Activated effector memory CD4-positive, alpha-beta T cell treated with Interleukin-2 at 50 U/mL for 16 hours (primary cell): Measurements from ENCODE around the gene NDUFA8.

Source experiments
- DNase-seq: peaks from one replicate; pipeline ENCODE4 v3.0.0-alpha.2; 2020

NDUFA8 gene

DNA sequence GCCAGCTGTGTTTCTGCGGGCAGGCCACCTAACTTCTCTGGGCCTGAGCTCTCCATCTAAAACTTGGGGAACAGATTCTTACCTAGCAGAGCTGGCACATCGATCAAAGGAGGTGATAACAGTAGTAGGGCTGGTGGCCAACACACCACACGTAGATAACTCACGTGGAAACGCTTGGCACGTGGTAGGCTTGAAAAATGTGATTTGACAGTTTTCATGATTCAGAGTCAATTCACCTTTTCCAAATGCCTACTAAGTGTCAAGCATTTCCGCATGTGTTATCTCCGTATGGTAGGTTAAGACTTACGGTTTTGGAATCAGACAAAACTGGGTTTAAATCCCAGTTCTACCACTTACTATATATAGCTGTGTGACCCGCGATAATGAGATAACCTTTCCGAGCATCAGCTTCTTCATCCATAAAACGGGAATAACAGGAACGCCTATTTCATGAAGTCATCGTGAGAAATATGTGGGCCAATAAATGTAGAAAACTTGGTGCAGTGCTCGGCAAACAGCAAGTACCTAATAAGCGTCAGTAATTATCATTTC lies 25.5 kb downstream of the NDUFA8 start:
- DNase-seq = no peak

DNA sequence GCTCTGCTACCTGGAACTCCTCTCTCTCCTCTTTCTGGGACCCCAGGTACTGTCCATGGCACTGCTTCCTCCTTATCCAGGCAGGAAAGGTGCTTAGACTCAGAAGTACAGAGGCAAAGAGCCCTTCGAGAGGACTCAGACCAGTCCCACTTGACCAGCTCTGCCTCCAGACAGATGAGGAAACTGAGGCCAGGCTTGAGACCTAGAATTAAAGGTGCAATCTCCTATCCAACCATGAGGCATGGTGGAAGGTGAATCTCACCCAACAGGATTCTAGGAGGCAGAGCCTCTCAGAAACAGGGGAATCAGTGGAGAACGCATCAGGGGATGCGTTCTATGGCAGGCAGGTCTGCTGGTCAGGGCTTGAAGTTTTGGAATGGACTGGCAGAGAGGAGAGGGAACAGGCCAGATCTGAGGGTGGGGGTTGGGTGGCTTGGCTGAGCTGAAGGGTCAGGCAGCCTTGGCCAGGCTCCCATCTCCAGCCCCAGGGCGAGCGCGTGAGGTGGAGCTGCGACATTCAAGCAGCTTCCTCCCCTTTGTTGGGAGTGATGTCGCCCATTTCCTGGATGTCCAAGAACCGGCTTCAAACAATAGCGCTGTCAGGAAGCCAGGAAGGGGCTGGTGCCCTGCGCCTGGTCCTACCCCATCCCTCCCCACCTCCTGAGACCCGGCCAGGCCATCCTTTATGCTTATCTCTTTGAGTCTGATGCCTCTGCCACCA lies 26.2 kb downstream of the NDUFA8 start:
- no peak for DNase-seq

DNA sequence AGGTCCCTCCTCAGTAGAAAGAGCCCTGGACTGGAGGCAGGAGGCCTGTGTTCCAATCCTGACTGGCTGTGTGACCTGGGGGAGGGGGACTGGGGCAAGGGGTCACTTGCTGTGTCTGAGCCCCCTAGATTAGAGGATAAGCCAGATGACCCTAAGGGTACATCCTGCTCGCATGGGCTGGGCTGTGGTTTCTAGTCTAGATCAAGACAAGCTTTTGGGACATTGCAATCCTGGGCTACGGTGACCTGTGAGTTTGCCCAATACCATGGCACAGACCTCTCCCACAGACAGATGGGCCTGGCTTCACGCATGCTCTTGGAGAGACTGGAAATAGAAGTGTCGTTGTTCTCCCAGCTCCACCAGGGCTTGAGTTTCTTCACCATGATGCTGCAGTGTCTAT lies 27.0 kb downstream of the NDUFA8 start:
- no peak for DNase-seq

DNA sequence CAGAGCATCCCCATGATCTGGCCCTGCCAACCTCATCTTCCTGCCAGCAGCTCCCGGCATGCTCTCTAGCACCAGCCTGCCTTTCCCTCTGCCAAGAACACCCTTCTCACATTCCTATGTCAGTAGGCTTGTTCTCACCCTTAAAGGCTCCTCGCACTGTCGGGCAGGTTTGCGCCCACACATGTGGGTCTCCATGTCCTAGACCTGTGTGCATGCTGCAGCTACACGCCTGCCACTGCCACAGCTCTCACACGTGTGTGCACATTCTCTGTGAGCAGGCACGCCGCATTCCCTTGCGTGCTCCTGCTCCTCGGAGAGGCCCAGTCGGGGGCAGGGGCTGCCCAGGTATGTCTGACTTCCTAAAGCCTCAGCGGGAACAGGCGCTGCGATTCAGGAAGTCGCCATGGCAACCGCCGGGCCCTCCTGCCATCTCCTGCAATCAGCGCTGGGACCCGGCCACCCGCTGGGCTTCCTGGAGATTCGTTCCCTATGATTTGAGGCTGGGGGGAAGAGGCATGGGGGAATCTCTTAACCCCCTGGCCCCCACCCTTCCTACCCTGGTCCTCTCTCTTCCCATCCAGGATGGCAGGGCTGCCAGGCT lies 28.1 kb downstream of the NDUFA8 start:
- no peak for DNase-seq

DNA sequence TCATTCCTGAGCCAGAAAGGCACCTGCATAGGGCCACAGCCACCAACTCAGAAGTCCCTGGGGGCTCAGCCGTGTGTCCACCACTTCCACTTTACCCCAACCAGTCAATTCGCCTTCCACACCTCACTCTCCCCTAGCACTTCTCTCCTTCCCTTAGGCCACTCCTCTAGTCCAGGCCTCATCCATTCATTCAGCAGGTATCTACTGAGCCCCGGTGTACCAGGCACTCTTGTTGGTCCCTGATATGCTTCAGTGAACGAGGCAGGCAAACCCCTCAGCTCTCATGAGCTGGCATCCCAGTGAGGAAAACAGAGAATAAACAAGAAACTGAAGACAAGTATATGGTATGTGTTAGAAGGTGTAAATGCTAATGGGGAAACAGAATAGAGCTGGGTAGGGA lies 28.7 kb downstream of the NDUFA8 start:
- DNase-seq = no peak

DNA sequence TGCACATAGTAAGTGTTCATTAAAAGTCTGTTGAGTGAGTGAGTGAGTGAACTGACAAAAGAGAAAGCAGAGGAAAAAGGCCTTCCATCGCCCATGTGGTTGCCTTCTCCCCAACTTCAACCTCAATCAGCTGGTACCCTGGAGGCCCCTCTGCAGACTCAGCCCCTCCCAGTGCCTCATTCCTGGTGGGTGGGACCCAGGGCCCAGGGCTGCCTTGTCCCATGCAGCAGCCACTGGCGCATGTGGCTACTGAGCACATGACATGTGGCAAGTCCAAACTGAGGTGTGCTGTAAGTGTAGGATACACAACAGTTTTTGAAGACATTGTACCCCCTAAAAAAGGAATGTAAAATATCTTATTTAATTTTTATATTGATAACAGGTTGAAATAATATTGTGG lies 29.6 kb downstream of the NDUFA8 start:
- DNase-seq = no peak

DNA sequence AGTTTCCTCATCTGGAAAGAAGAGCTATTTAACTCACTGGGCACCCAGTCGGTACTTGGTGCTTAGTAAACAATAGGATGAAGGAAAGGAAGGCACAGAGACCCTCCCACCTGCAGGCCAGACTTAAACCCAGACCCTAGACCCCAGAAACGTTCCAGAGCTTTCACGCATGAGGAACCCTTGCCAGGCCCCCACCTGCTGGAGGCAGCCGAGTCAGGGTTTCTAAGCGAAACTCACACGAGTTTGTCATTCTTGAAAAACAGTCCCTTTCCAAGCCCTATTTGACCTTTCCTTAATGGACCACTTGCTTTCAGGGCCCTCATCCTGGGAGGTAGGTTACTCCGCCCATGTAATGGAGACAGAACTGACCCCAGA lies 30.6 kb downstream of the NDUFA8 start:
- no peak for DNase-seq

DNA sequence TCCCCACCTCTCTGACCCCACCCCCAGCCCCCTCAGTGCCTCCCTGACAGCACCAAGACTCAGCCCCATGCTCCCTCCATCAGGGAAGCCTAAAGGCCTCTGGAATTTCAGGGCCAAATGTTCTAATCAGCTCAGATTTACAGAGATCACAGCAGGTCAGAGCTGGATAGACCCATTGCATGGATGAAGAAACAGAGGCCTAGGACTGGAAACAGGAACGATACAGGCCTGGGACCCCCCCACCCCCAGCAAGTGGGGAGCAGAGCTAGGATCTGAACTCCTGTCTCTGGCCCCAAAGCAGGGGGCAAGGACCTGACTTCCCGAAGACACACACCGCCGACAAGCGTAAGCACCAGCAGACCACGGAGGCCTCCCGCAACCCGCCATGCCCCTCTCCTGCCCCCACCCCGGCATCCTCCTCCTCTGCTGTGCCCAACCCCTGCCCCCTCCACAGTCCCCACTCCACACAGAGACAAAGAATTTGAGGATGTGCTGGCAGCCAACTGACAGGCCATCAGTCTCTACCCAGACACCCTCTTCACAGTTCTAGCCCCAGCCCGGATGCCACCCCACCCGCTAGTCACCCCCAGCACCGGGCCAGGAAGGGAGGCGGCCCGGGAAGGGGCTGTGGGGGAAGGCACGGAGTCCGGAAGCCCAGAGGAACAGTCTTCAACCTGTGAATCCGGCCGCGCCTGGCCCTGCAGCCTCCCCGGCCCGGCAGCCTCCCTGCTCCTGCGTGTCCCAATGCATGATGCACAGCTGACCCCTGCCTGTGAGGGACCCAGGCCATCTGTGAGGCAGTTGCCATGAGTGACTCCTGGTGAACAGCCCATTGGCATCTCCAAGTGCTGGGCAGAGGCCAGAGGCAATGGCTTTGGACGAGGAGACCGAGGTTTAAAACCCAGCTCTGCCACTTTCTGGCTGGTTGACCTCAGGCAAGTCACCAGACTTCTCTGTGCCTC lies 31.3 kb downstream of the NDUFA8 start:
- DNase-seq = peak; percentile 28

DNA sequence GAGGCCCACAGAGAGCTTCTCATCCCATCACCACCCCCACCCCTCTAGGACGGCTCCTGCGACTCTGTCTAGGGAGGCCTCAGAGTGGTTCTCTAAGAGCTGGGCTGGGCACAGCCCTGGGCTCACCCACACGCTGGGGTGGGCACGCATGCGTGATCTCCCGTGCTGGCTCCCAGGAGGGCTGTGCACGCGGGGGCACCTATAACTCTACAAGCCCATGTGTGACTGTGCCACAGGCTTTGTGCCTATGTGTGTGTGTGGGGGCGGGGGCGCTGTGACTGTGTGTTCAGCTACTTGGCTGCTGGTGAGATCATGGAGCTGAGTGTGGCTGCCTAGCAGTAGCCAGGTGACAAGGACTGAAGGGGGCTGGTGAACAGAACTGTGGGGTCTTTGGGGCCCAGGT lies 32.2 kb downstream of the NDUFA8 start:
- DNase-seq = no peak

DNA sequence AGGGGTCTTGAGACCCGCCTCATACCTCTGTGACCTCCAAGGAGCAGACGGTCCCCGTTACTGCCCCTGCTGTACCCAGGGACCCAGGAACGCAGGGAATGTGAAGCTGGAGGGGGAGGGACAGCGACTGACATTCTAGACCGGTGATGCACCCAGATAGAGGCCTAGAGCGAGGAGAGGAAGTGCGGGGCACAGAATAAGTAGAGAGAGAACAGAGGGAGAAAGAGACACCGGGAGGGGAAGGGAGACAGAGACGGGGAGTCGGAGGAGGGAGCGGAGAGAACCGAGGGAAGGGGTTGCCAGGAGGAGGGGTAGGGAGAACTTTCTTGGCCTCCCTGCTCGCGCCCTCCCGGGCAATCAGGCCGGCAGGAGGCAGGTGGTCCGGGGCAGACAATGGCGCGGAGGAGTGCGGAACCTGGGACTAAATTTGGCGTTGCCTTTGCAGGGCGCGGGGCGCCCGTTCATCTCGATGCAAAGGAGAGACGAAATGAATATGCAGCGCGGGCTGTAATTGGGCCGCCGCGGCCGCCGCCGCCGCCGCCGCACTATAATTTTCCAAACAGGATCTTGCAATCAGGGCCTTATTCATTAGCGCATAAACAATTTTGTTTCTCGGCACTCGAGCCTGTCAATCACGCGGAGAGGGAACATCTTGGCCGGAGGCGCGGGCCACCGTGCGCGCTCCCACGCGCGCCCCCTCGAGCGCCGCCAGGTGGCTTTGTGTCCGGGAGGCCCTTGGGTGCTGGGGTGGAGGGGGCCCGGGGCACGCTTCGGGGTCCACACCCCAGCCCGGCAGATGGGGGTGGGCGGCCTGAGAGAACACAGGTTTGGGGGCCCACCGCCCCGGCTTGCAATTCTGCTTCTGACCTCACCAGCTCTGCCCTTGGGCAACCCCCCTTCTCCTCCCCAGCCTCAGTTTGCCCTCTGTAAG lies 33.0 kb downstream of the NDUFA8 start:
- no peak for DNase-seq

DNA sequence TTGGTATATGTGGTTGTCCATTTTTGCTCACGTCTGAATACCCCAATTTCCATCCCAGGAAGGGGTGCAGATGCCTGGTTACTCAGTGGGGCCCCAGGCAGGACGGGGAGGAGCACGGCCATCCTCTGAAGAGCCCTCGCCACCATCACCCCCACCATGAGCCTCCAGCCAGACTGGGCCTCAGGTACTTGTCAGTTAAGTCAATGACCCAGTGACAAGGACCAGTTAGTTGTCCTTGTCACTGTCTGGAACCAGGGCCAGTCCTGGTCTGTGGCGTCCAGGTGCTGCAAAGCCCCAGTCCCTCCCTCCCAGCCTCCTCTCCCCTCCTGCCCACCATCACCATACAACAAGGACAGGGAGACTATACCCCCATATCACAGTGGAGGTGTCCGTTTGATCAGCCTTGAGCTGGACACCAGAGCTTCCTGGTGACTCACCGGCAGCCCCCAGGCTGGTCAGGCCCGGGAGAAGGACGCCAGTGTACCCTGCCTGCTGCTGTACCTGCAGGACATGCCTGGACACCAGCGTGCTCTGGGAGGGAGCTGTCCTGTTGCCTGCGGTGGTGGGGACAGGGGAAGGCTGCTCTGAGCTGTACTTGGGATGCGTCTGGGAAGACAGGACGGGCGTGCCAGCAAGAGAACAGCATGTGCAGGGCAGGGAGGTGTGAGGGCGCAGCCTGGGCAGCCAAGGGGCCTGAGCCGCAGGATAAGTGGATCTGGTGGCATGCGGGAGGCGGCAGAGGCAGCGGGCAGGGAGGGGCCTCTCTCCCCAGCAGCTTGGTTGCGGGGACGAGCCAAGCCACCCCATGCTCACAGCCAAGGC lies 33.9 kb downstream of the NDUFA8 start:
- no peak for DNase-seq

DNA sequence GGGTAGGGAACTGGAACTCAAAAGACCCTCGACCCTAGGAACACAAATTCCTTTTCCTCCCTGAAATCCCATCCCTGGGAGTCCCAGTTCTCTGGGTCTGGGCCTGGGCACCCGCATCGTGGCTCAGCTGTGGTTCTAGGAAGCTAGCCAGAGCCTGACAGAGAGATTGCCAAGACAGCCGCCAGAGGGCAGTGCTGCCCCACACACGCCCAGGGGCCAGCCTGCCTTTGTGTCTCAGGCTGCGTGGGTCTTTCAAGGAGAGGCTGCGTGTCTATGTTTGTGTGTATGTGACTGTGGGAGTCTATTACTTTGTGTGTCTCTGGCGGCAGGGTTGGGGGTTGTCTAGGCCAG lies 34.4 kb downstream of the NDUFA8 start:
- DNase-seq = peak; percentile 63

DNA sequence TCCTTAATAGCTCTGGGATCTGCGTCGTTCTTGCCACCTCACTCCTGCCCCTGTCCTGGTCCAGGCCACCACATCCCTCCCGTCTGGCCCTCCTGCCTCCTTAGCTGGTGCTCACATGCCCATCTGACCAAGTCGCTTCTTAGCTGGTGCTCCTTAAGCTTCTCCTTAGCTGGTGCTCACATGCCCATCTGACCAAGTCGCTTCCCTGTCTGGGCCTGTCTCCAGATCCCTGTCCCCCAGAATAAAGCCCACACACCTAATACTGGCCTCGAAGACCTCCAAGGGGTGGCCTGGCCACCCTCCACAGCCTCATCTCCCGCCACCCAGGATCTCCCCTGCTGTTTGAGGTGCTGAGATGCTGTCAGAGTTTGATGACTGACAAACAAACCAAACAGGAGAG lies 35.1 kb downstream of the NDUFA8 start:
- no peak for DNase-seq

DNA sequence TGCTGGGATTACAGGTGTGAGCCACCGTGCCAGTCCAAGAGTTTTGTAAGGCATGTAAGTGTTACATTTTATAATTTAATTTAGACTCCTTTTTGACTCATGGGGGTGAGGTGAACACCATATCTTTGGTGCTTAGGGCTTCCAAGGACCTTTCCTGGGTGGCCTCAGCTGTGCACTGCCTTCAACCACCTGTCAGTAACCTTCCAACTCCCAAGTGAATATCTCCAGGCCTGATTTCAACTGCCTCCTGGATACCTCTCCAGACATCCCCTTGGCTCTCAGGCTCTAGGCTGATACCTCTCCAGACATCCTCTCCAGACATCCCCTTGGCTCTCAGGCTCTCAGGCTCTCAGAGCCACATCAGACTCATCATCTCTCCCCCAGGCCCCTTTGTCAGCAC lies 35.5 kb downstream of the NDUFA8 start:
- DNase-seq = no peak

DNA sequence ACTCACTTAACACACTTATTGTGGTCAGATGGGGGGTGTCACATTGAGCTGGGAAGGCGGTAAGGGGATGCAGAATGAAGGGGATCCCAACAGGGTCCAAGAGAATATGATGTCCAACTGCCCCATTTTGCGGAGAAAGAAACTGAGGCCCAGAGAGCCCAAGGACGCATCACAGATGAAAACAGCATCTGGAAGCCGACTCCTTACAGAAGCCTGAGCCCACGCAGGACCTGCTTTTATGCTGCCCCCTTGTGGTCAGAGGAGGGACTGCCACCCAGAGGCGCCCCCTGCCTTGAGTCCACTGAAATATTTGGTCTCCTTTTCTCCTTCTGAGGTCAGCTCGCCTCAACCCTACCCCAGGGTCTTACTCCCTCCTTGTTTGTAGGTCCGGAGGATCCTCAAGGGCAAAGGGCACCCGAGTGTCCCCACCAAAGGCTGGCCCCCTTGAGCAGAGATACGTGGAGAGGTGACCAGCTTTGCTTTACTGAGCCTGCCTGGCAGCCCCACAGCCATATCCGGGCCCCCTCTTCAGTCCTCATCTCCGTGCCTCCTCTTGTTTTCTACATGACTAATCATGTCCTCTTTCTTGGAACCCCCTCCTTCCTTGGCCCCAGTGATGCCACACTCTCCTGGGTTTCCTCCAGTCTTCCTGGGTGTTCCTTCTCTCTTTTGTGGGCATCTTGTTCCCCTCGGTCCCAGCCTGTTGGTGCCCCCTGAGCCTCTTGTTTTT lies 36.5 kb downstream of the NDUFA8 start:
- peak; percentile 55 for DNase-seq

DNA sequence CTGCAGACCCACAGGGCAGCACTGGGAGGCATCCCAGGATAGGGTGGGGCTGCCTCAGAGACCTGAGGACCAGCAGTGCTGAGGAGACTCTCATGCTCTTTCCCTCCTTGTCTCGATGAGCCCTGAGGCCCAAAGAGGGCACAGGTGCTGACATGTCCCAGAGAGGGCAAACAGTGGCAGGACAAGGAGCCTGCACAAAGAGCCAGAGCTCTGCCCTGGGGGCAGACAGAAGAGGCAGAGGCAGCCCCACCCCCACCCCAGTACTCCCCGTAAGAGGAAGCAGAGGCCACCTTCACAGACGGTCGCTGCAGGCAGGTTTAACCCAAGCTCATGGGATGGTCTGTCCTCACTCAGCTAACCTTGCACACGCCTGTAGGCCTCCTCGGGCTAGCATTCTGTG lies 37.1 kb downstream of the NDUFA8 start:
- no peak for DNase-seq

DNA sequence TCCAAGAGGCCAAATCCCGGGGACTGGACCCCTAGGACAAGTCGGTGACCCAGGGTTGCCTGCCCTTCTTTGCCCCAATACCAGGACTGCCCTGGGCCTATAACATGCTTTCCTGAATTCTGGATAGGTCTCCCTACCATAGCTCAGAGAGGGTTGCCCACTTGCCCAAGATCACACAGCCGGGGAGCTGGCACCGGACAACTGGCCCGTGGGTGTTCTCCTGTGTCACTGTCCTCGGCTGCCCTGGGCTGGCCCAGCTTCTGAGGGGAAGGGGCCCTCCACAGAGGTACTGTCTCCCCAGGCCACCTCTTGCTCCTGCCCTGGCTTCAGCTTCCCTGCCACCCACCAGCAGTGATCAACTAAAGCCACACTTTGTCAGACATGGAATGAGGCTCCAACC lies 37.6 kb downstream of the NDUFA8 start:
- DNase-seq = no peak

DNA sequence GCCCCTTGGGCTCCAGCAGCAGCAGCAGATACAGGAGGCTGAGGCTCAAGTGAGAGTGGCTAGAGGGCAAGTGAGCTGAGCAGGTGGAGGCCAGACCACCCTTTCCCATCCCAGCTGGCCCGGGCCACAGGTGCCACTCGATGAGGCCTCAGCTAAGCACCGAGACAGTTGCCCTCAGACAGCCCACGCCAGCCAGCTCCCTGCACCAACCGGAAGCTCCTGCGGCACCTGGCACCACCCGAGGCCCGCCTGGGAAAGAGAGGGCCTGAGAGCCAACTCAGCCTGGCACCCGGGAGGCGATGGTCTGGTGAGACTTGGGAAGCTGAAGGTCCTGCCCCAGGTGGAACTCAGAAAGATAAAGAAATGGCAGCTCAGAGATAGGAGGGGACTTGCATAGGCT lies 38.2 kb downstream of the NDUFA8 start:
- no peak for DNase-seq

DNA sequence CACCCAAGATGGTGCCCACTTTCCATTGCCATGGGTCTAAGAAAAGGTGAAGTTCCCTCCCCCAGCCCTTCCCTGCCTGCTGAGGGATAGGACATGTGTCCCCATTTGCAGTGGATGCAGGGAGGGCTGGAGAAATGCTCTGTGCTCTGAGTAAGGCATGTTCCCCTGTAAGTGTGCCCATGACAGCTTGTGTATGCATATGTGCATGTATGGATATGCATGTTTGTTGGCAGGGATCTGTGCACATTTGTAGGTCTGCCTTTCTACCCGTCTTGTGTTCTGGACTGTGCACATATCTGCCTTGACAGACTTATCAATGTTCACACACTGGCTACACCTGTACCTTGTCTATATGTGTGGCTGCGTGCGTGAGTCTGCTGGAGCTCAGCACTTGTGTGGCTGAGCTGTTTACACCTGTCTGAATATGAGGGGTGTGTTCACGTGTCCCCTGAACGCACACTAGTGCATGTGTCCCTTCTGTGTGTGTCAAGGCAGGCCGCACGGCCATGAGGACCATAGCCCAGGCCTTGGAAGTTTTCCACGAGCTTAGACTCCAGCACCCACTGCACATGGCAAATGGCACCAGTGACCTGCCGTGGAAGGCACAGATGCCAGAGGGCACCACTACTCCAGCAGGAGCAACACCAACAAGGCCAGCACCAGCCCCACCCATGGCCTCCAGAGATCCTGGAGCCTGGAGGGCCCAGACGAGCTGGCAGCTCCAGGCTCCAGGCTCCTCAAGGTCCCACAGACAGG lies 39.1 kb downstream of the NDUFA8 start:
- no peak for DNase-seq

DNA sequence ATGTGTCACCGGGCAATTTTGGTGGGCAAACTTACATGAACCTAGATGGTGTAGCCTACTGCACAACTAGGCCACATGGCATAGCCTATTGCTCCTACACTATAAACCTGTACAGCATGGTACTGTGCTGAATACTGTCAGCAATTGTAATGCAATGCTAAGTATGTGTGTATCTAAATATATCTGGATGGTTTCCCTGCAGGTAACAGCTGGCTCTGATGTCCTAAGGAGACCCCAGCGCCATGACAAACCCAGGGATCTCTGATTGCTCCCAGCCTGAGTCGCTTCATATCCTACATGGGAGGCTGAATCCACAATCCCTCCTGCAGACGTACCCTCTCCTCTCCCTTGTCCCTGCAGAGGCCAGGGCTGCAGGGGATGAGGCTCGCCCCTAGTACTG lies 39.9 kb downstream of the NDUFA8 start:
- DNase-seq = no peak
